KMS-11 (cell line): ENCODE data around the gene DPY30.

Source experiments
- H2AFZ ChIP-seq: fragments of 200-600 bp; sonication (generic); 2 replicates; pipeline ENCODE4 v1.6.1; 2016; ENCODE audit warnings: antibody characterized with exemption, mixed run types, low read depth
- H3K27ac ChIP-seq: fragments of 200-600 bp; sonication (generic); 2 replicates; pipeline ENCODE4 v1.6.1; 2016; ENCODE audit warnings: mild to moderate bottlenecking, mixed run types
- H3K27me3 ChIP-seq: fragments of 200-600 bp; sonication (generic); 2 replicates; pipeline ENCODE4 v1.6.1; 2017; ENCODE audit warnings: mild to moderate bottlenecking, low read depth, mixed run types, moderate library complexity; ENCODE audit not compliant: insufficient read depth
- H3K36me3 ChIP-seq: fragments of 200-600 bp; sonication (generic); 2 replicates; pipeline ENCODE4 v1.6.1; 2017; ENCODE audit warnings: mild to moderate bottlenecking, mixed run types; ENCODE audit not compliant: insufficient read depth
- H3K4me1 ChIP-seq: fragments of 200-600 bp; sonication (generic); 2 replicates; pipeline ENCODE4 v1.6.1; 2016; ENCODE audit warnings: mild to moderate bottlenecking, low read depth, mixed run types; ENCODE audit not compliant: poor library complexity, severe bottlenecking
- H3K4me2 ChIP-seq: fragments of 200-600 bp; sonication (generic); 2 replicates; pipeline ENCODE4 v1.7.0; 2016; ENCODE audit warnings: mild to moderate bottlenecking, mixed run types
- H3K4me3 ChIP-seq: fragments of 200-600 bp; sonication (generic); IDR thresholded peaks from 2 replicates; pipeline ENCODE4 v1.6.1; 2017; ENCODE audit warnings: low read depth, low read length, mixed read lengths; ENCODE audit not compliant: insufficient read depth
- H3K79me2 ChIP-seq: fragments of 200-600 bp; sonication (generic); 2 replicates; pipeline ENCODE4 v1.6.1; 2016; ENCODE audit warnings: low read depth, mixed run types; ENCODE audit not compliant: insufficient read depth
- H3K9ac ChIP-seq: fragments of 200-600 bp; sonication (generic); 2 replicates; pipeline ENCODE4 v1.6.1; 2016; ENCODE audit warnings: mild to moderate bottlenecking, mixed run types
- H4K20me1 ChIP-seq: fragments of 200-600 bp; sonication (generic); 2 replicates; pipeline ENCODE4 v1.6.1; 2016; ENCODE audit warnings: mild to moderate bottlenecking, mixed run types; ENCODE audit not compliant: insufficient read depth
- CTCF ChIP-seq: fragments of 200-600 bp; sonication (generic); conservative IDR thresholded peaks from 2 replicates; pipeline ENCODE4 v1.6.1; 2017; ENCODE audit warnings: low read depth, mild to moderate bottlenecking, antibody characterized with exemption, low read length, moderate library complexity, mixed read lengths

The DPY30 gene

DNA sequence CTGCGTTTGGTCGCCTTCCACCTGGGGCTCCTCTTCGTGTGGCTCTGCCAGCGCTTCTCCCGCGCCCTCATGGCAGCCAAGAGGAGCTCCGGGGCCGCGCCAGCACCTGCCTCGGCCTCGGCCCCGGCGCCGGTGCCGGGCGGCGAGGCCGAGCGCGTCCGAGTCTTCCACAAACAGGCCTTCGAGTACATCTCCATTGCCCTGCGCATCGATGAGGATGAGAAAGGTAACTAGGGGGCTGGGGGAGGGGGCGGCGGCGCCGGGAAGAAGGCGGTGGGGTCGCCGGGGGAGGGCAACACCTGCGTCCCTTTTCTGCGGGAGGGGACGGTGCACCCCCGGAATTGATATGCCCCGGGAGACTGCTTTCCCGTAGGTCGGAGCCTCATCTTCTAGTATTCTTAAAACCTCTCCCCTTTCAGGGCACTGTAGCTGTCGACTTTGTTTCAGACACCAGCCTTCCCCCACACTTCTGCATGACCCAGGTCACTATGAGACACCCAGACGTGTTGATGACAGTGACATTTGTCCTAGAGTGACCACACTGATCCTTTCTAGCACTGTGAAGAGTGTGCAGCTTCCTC, 24.5 kb upstream of the DPY30 start:
- peaks cover 29% of the 10 kb centered on the region; the same call in 1 of the 2 replicates for H3K79me2 ChIP-seq
- H2AFZ ChIP-seq = peak overlapping the region; percentile 99
- no peaks in the 10 kb centered on the region for H3K27me3 ChIP-seq
- TF ChIP-seq CTCF = no peak
- H3K27ac ChIP-seq = peak overlapping the region; percentile 74
- H3K4me2 ChIP-seq = peak overlapping the region; percentile 72
- no peaks in the 10 kb centered on the region for H4K20me1 ChIP-seq
- H3K9ac ChIP-seq = peak overlapping the region; percentile 66; the same call in 1 of the 2 replicates
- H3K4me1 ChIP-seq = peaks cover 20% of the 10 kb centered on the region
- H3K4me3 ChIP-seq = peak overlapping the region; percentile 94
- H3K36me3 ChIP-seq = no peaks in the 10 kb centered on the region

DNA sequence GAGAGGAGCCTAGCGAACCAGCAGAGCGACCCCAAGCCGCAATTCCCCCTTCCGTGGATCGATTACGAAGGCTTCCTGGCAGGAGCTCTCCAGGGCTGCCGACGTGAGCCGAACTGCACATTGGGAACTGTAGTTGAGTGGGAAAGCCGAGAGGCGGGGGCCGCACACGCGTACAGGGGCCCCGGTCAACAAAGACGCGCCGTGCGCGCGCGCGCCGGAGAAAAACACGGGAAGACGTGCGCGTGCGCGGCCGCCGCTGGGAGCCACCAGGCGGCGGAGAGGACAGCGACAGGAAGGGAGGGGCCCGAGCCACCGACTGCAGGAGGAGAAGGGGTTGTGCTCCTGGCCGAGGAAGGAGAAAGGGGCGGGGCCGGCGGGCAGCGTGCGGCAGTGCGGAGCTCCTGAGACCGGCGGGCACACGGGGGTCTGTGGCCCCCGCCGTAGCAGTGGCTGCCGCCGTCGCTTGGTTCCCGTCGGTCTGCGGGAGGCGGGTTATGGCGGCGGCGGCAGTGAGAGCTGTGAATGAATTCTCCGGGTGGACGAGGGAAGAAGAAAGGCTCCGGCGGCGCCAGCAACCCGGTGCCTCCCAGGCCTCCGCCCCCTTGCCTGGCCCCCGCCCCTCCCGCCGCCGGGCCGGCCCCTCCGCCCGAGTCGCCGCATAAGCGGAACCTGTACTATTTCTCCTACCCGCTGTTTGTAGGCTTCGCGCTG, 23.9 kb upstream of the DPY30 start, which contains the start of gene SPAST:
Gene SPAST (plus strand): TSS at position 247 of the 711 bp plus-strand sequence. CDS start 276 bp downstream, at position 523.
- H3K4me2 ChIP-seq = peak within 1 kb of the TSS; percentile 92
- H3K9ac ChIP-seq = peak within 1 kb of the TSS; percentile 66
- H2AFZ ChIP-seq = peak within 1 kb of the TSS; percentile 99
- H4K20me1 ChIP-seq = no peaks in the 10 kb centered on the region
- no peaks in the 10 kb centered on the region for H3K27me3 ChIP-seq
- no peaks in the 10 kb centered on the region for H3K36me3 ChIP-seq
- H3K4me1 ChIP-seq = peaks cover 20% of the 10 kb centered on the region
- peak within 1 kb of the TSS; percentile 74 for H3K27ac ChIP-seq
- TF ChIP-seq CTCF = no peak
- peak within 1 kb of the TSS; percentile 94 for H3K4me3 ChIP-seq
- H3K79me2 ChIP-seq = peaks cover 24% of the 10 kb centered on the region; the same call in 1 of the 2 replicates

DNA sequence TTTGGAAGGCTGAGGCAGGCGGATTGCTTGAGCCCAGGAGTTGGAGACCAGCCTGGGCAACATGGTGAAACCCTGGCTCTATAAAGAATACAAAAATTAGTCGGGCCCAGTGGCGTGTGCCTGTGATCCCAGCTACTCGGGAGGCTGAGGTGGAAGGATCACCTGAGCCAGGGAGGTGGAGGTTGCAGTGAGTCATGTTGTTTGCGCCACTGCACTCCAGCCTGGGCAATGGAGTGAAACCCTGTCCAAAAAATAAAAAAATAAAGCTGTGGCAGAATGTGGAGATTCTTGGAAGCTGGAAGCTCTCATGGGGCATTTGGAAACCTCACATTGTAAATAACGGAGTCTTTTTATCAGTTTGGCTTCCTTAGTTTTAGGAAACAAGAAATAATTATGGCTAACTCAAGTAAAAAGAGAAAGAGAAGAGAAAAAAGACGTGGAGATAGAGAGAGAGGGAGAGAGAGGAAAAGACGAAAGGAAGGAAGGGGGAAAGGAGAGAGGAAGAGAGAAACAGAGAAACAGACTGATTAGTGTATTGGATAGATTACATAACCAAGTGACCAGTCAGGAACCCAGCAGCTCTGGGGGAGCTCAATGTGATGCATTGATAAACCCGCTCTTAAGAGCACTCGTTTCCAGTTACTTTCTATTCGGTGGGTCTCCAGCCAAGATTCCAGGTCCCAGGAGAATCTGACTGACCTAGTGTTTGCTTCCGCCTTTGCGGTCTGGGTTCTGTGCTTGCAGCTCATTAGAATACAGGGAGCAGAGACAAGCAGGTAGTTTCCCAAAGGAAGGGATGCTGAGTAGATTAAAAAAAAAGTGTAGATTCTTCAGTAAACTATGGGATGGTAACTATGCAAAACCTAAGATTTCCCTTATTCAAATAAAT, 22.6 kb upstream of the DPY30 start:
- Histone ChIP-seq H4K20me1 (no peaks in the 10 kb centered on the region), H3K4me3 (no peak overlapping the region), H3K9ac (peak overlapping the region; percentile 66; the same call in 1 of the 2 replicates), H2AFZ (peak overlapping the region; percentile 99), H3K27ac (no peak overlapping the region), H3K27me3 (no peaks in the 10 kb centered on the region), H3K79me2 (peaks cover 22% of the 10 kb centered on the region; the same call in 1 of the 2 replicates), H3K4me1 (peaks cover 20% of the 10 kb centered on the region), H3K4me2 (peak overlapping the region; percentile 92), H3K36me3 (no peaks in the 10 kb centered on the region)
- TF ChIP-seq CTCF = no peak

GRCh38 chr2:32061430-32061829, 21.8 kb upstream of the DPY30 start:
- no peak overlapping the region for H3K27ac ChIP-seq
- no peak for TF ChIP-seq CTCF
- H3K36me3 ChIP-seq = no peaks in the 10 kb centered on the region
- no peaks in the 10 kb centered on the region for H3K27me3 ChIP-seq
- H2AFZ ChIP-seq = no peak overlapping the region
- no peak overlapping the region for H3K9ac ChIP-seq
- peaks cover 20% of the 10 kb centered on the region for H3K4me1 ChIP-seq
- no peak overlapping the region for H3K4me2 ChIP-seq
- no peaks in the 10 kb centered on the region for H4K20me1 ChIP-seq
- no peak overlapping the region for H3K4me3 ChIP-seq
- peaks cover 20% of the 10 kb centered on the region; the same call in 1 of the 2 replicates for H3K79me2 ChIP-seq
